ENCODE results near the gene POLR1B. TPM values are rescaled to one million over a fixed set of nuclear protein-coding genes. Genes with fewer than 3 reads are reported as not detected.

POLR1B gene
- total and polyA plus RNA-seq, 2 of the 13 experiments (the other 11 are each of a cell fraction or from before 2014, with no cell fraction given): 18.3 to 46.0 TPM

DNA sequence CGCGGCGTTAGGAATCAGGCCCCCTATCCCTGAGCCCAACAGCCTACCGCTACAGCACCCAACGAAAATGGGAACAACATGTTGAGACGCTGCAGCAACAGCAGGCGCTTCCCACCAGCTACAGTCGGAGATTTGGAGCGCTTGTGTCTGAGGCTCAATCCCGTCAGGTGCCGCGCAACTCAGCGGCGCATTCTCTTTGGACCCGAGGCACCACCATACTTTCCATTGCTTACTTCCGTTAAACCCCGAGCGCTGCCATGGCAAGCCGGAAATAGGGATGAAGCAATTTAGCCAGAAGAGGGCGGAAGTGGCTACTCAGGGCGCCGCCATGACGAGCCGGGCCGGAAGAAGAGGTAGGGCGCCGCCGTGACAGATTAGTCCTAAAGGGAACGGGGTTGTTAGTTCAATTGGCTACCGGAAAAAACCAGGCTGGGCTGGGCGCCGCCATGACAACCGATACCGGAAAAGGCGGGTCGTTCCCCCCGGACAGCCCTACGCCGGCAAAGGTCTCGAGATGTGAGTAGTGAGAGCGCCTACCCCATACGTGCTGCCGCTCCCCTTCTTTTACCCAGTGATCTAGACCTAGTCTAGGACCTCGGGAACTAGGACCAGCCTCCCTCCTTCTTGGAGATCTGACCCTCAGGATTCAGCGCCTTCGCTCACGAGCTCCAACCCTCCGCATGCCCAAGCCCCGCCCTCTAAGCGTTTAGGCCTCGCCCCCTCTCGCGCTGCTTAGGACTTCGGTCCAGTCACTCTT is 42.0 kb downstream of the POLR1B start, which contains the start of gene CHCHD5 (continued):
- TF ChIP-seq, protein P1, sequence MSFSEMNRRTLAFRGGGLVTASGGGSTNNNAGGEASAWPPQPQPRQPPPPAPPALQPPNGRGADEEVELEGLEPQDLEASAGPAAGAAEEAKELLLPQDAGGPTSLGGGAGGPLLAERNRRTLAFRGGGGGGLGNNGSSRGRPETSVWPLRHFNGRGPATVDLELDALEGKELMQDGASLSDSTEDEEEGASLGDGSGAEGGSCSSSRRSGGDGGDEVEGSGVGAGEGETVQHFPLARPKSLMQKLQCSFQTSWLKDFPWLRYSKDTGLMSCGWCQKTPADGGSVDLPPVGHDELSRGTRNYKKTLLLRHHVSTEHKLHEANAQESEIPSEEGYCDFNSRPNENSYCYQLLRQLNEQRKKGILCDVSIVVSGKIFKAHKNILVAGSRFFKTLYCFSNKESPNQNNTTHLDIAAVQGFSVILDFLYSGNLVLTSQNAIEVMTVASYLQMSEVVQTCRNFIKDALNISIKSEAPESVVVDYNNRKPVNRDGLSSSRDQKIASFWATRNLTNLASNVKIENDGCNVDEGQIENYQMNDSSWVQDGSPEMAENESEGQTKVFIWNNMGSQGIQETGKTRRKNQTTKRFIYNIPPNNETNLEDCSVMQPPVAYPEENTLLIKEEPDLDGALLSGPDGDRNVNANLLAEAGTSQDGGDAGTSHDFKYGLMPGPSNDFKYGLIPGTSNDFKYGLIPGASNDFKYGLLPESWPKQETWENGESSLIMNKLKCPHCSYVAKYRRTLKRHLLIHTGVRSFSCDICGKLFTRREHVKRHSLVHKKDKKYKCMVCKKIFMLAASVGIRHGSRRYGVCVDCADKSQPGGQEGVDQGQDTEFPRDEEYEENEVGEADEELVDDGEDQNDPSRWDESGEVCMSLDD (CRISPR knock-in tag; IDR thresholded peaks at IDR 0.05; ENCODE audit: borderline replicate concordance): 0 out of 2 replicates have a peak, but pooled peaks have one; percentile 12
- TF ChIP-seq MBNL3 (CRISPR knock-in tag; conservative IDR thresholded peaks at IDR 0.05): no peak
- no peak for TF ChIP-seq SMC3 (IDR thresholded peaks at IDR 0.05; ENCODE audit: low read length)
- TF ChIP-seq, protein P2, sequence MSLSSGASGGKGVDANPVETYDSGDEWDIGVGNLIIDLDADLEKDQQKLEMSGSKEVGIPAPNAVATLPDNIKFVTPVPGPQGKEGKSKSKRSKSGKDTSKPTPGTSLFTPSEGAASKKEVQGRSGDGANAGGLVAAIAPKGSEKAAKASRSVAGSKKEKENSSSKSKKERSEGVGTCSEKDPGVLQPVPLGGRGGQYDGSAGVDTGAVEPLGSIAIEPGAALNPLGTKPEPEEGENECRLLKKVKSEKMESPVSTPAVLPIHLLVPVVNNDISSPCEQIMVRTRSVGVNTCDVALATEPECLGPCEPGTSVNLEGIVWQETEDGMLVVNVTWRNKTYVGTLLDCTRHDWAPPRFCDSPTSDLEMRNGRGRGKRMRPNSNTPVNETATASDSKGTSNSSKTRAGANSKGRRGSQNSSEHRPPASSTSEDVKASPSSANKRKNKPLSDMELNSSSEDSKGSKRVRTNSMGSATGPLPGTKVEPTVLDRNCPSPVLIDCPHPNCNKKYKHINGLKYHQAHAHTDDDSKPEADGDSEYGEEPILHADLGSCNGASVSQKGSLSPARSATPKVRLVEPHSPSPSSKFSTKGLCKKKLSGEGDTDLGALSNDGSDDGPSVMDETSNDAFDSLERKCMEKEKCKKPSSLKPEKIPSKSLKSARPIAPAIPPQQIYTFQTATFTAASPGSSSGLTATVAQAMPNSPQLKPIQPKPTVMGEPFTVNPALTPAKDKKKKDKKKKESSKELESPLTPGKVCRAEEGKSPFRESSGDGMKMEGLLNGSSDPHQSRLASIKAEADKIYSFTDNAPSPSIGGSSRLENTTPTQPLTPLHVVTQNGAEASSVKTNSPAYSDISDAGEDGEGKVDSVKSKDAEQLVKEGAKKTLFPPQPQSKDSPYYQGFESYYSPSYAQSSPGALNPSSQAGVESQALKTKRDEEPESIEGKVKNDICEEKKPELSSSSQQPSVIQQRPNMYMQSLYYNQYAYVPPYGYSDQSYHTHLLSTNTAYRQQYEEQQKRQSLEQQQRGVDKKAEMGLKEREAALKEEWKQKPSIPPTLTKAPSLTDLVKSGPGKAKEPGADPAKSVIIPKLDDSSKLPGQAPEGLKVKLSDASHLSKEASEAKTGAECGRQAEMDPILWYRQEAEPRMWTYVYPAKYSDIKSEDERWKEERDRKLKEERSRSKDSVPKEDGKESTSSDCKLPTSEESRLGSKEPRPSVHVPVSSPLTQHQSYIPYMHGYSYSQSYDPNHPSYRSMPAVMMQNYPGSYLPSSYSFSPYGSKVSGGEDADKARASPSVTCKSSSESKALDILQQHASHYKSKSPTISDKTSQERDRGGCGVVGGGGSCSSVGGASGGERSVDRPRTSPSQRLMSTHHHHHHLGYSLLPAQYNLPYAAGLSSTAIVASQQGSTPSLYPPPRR (CRISPR knock-in tag; IDR thresholded peaks at IDR 0.05; ENCODE audit: borderline replicate concordance): peak; percentile 41; the same call in 1 of the 2 replicates
- TF ChIP-seq RNF2 (conservative IDR thresholded peaks at IDR 0.05; ENCODE audit: low read depth): peak; percentile 42; the same call in 1 of the 2 replicates
- peak; percentile 96; the same call in 1 of the 2 replicates for TF ChIP-seq ZFP91 (CRISPR knock-in tag; IDR thresholded peaks at IDR 0.05; ENCODE audit: borderline replicate concordance)
- TF ChIP-seq, protein P3, sequence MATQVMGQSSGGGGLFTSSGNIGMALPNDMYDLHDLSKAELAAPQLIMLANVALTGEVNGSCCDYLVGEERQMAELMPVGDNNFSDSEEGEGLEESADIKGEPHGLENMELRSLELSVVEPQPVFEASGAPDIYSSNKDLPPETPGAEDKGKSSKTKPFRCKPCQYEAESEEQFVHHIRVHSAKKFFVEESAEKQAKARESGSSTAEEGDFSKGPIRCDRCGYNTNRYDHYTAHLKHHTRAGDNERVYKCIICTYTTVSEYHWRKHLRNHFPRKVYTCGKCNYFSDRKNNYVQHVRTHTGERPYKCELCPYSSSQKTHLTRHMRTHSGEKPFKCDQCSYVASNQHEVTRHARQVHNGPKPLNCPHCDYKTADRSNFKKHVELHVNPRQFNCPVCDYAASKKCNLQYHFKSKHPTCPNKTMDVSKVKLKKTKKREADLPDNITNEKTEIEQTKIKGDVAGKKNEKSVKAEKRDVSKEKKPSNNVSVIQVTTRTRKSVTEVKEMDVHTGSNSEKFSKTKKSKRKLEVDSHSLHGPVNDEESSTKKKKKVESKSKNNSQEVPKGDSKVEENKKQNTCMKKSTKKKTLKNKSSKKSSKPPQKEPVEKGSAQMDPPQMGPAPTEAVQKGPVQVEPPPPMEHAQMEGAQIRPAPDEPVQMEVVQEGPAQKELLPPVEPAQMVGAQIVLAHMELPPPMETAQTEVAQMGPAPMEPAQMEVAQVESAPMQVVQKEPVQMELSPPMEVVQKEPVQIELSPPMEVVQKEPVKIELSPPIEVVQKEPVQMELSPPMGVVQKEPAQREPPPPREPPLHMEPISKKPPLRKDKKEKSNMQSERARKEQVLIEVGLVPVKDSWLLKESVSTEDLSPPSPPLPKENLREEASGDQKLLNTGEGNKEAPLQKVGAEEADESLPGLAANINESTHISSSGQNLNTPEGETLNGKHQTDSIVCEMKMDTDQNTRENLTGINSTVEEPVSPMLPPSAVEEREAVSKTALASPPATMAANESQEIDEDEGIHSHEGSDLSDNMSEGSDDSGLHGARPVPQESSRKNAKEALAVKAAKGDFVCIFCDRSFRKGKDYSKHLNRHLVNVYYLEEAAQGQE (IDR thresholded peaks at IDR 0.05; ENCODE audit: borderline replicate concordance in 1 of 2, low read depth in 1 of 2, low read length in 2 of 2): peak in 1 of 2 experiments; percentile 48; a peak in 1 of 4 replicates
- TF ChIP-seq TBP (CRISPR knock-in tag; IDR thresholded peaks at IDR 0.05): no peak
- TF ChIP-seq TRIM22 (IDR thresholded peaks at IDR 0.05): no peak
- peak; percentile 45 for TF ChIP-seq ZNF605 (CRISPR knock-in tag; IDR thresholded peaks at IDR 0.05)
- TF ChIP-seq ZNF790 (CRISPR knock-in tag; IDR thresholded peaks at IDR 0.05; ENCODE audit: borderline replicate concordance): peak; percentile 89; the same call in 1 of the 2 replicates
- peak; percentile 99 for TF ChIP-seq ELF3 (CRISPR knock-in tag; IDR thresholded peaks at IDR 0.05)
- peak; percentile 46; the same call in 1 of the 2 replicates for TF ChIP-seq GTF2F1 (IDR thresholded peaks at IDR 0.05; ENCODE audit: low read length)

Data from HepG2 (cell line).